Lower leg skin (tissue), 3 donors: ENCODE measurements around the gene FABP1.

Experiments
- CTCF ChIP-seq, 3 donors: fragments of 450-650 bp; IDR thresholded peaks; one replicate each; pipeline ENCODE4 v1.5.1; 2016; ENCODE audit warnings: antibody characterized with exemption in 3 of 3, mild to moderate bottlenecking in 3 of 3, moderate library complexity in 2 of 3
- POLR2A ChIP-seq, 2 donors: fragments of 450-650 bp; IDR thresholded peaks; one replicate each; pipeline ENCODE4 v1.6.1; 2016 to 2017; ENCODE audit warnings: antibody characterized with exemption in 2 of 2, mild to moderate bottlenecking in 1 of 2, moderate library complexity in 1 of 2

- no peak for TF ChIP-seq CTCF (IDR thresholded peaks at IDR 0.05)
- TF ChIP-seq POLR2A (IDR thresholded peaks at IDR 0.05): no peak
These were observed 45.0 kb upstream of the FABP1 start for GRCh38 chr2:88172882-88173281.
